Endothelial cell of umbilical vein (primary cell): ENCODE measurements around the gene RASA4. TPM values are rescaled to one million over a fixed set of nuclear protein-coding genes. Genes with fewer than 3 reads are reported as not detected.
A peak's percentile ranks its signal among the peaks of the same experiment; 100 is the strongest.
"Not testable (repeated sequence)": the region's sequence is repeated elsewhere in the genome, so short reads cannot be mapped to it uniquely, and the experiment has no call there.

Experiments
- Bru-seq: library from RNA; stranded (reverse); fragments of 400-500 nt; gene quantifications from one replicate; lab custom pipeline; 2021; lab: Mats Ljungman, UMichigan
- BruChase-seq, 2 experiments: library from RNA; stranded (reverse); fragments of 400-500 nt; gene quantifications; one replicate each; lab custom pipeline; 2021; lab: Mats Ljungman, UMichigan
- BruUV-seq: library from RNA; stranded (reverse); fragments of 400-500 nt; replicated peaks from 2 replicates; lab custom pipeline; 2021; lab: Mats Ljungman, UMichigan
- CTCF ChIA-PET: fragments of 300-600, 350-600 bp; sonication (Branson Sonifier 250); formaldehyde crosslinking; loops from one replicate; lab custom pipeline; 2021; ENCODE audit warnings: antibody characterized with exemption, inconsistent platforms; lab: Charles Lee
- POLR2A ChIA-PET: fragments of 300-600, 350-600 bp; sonication (Branson Sonifier 250); formaldehyde crosslinking; loops from one replicate; lab custom pipeline; 2021; ENCODE audit warnings: antibody characterized with exemption, inconsistent platforms; lab: Charles Lee
- DNase-seq: peaks from one replicate; pipeline ENCODE4 v3.0.0-alpha.2; 2011; ENCODE audit warnings: low read depth, low spot score
- FAIRE-seq: peaks from 2 replicates; lab custom pipeline; 2011; peaks lifted over from hg19 to GRCh38; lab: Jason Lieb, UNC
- H2AFZ ChIP-seq: 2 replicates; pipeline ENCODE4 v1.6.0; 2012; ENCODE audit warnings: low read depth, low read length, control low read depth, inconsistent platforms
- H3K27ac ChIP-seq: 2 replicates; pipeline ENCODE4 v1.5.1; 2011; ENCODE audit warnings: low read depth, mild to moderate bottlenecking, control low read depth, low read length, moderate library complexity; ENCODE audit not compliant: insufficient read depth
- H3K27me3 ChIP-seq, 2 experiments: 2 replicates each; pipeline versions ENCODE4 v1.6.0 to v1.6.1; 2011; ENCODE audit warnings: low read length in 2 of 2, mixed read lengths in 1 of 2; ENCODE audit not compliant: control insufficient read depth in 2 of 2, insufficient read depth in 2 of 2
- H3K36me3 ChIP-seq, 2 experiments: 2 replicates in 1 of 2; 3 replicates in 1 of 2; pipeline ENCODE4 v1.5.1; 2011; ENCODE audit warnings: low read length in 2 of 2, mild to moderate bottlenecking in 1 of 2, moderate library complexity in 1 of 2; ENCODE audit not compliant: control insufficient read depth in 2 of 2, insufficient read depth in 2 of 2; ENCODE audit errors: extremely low read depth in 1 of 2
- H3K4me1 ChIP-seq: 3 replicates; pipeline ENCODE4 v1.5.1; 2011; ENCODE audit warnings: mild to moderate bottlenecking, low read length; ENCODE audit not compliant: control insufficient read depth, insufficient read depth; ENCODE audit errors: extremely low read depth
- H3K4me2 ChIP-seq: 2 replicates; pipeline ENCODE4 v1.6.1; 2011; ENCODE audit warnings: low read length, control low read depth, mixed read lengths; ENCODE audit not compliant: insufficient read depth
- H3K4me3 ChIP-seq, 3 experiments: fragments of 200-600 bp in 1 of 3; sonication (generic), shearing (Covaris generic) in 1 of 3; replicated peaks in 1 of 3; 2 replicates each; pipeline ENCODE4 v1.5.1; 2011 to 2016; ENCODE audit warnings: control low read depth in 3 of 3, low read length in 3 of 3, mild to moderate bottlenecking in 2 of 3, inconsistent platforms in 1 of 3, low read depth in 1 of 3, moderate library complexity in 1 of 3; ENCODE audit not compliant: insufficient read depth in 1 of 3
- H3K79me2 ChIP-seq: 2 replicates; pipeline ENCODE4 v1.6.0; 2012; ENCODE audit warnings: low read length, inconsistent platforms; ENCODE audit not compliant: control insufficient read depth, insufficient read depth
- H3K9ac ChIP-seq: replicated peaks from 2 replicates; pipeline ENCODE3; 2011; ENCODE audit warnings: low read length, control low read depth; ENCODE audit not compliant: insufficient read depth; ENCODE audit errors: extremely low read depth
- H3K9me1 ChIP-seq: replicated peaks from 3 replicates; pipeline ENCODE4 v1.6.0; 2011; ENCODE audit warnings: mild to moderate bottlenecking, low read length; ENCODE audit not compliant: control insufficient read depth, insufficient read depth; ENCODE audit errors: extremely low read depth
- H3K9me3 ChIP-seq: replicated peaks from 2 replicates; pipeline ENCODE4 v1.5.1; 2012; ENCODE audit warnings: low read length, inconsistent platforms; ENCODE audit not compliant: control insufficient read depth, insufficient read depth
- H4K20me1 ChIP-seq: replicated peaks from 2 replicates; pipeline ENCODE3; 2011; ENCODE audit warnings: mild to moderate bottlenecking, low read length; ENCODE audit not compliant: control insufficient read depth, insufficient read depth; ENCODE audit errors: extremely low read depth
- dilution Hi-C: fragments of 300-500 bp; cut with MboI; formaldehyde crosslinking; loops from one replicate; pipeline ENCODE4 v1.15.0; 2019; ENCODE audit warnings: low sequenced_read_pairs; ENCODE audit not compliant: extremely low pct_ligation_motif_present
- intact Hi-C: fragments of 100-400 bp; cut with micrococcal nuclease; formaldehyde crosslinking; loops from one replicate; pipeline ENCODE4 v1.10.0; 2022
- long read RNA-seq: library from polyadenylated mRNA; stranded (forward); transcript quantifications from one replicate; pipeline ENCODE4 v2.0.0, GENCODE V29; 2021
- polyA minus RNA-seq, 3 experiments: library from RNA; depleted of rRNA, polyadenylated mRNA; stranded (reverse); fragments of >200 nt; gene quantifications; 1 replicate in 1 of 3; 2 replicates in 2 of 3; pipeline ENCODE4 v1.2.3, GENCODE V29; 2011
- polyA plus RNA-seq, 4 experiments: library from polyadenylated mRNA; depleted of rRNA in 3 of 4; stranded (reverse) in 3 of 4; unstranded in 1 of 4; fragments of >200 nt; gene quantifications; 2 replicates each; pipeline versions ENCODE4 v1.2.1 to v1.2.3, GENCODE V29; 2011 to 2012; ENCODE audit warnings: missing spikeins in 1 of 4
- total RNA-seq: library from RNA; stranded (reverse); gene quantifications from 2 replicates; pipeline ENCODE4 v1.2.3, GENCODE V29; 2021

The RASA4 gene
- total RNA-seq (20.1 and 20.2 TPM in 2 replicates), polyA plus RNA-seq (11.6 and 13.3 TPM in 2 replicates), polyA minus RNA-seq (14.8 and 20.2 TPM in 2 replicates), Bru-seq, nascent RNA (percentile 30 among the genes with signal in this experiment), BruChase-seq, experiment 1, labeled RNA remaining after a 6-hour chase (percentile 53 among the genes with signal in this experiment), BruChase-seq, experiment 2, labeled RNA remaining after a 2-hour chase (percentile 36 among the genes with signal in this experiment)
- 4.6 and 8.7 TPM in 2 replicates for polyA plus RNA-seq (2011; cell fraction: cytosol; rRNA removed)
- 28.0 and 40.5 TPM in 2 replicates for polyA plus RNA-seq (2011; cell fraction: nucleus; rRNA removed)
- 6.2 and 17.4 TPM in 2 replicates for polyA plus RNA-seq (2012)
- polyA minus RNA-seq (2011; cell fraction: cytosol; rRNA and poly(A)+ RNA removed): 8.4 TPM
- 17.7 and 36.5 TPM in 2 replicates for polyA minus RNA-seq (2011; cell fraction: nucleus; rRNA and poly(A)+ RNA removed)
- long read RNA-seq, partial matches to known transcripts: 5 of 8 reads
- long read RNA-seq, other reads (novel, unspliced or antisense): 3 of 8 reads

- dilution Hi-C loops, H3K27ac ChIP-seq, intact Hi-C loops, POLR2A ChIA-PET, BruUV-seq, H4K20me1 ChIP-seq, CTCF ChIA-PET, DNase-seq, H3K9ac ChIP-seq, H3K36me3 ChIP-seq, H3K4me2 ChIP-seq, H3K9me1 ChIP-seq, H3K79me2 ChIP-seq, H3K4me1 ChIP-seq, H3K27me3 ChIP-seq, H3K9me3 ChIP-seq, H2AFZ ChIP-seq: not testable (repeated sequence)
- peak within 1 kb of the TSS in 1 of 3 experiments; percentile 37 for H3K4me3 ChIP-seq
- FAIRE-seq: peak; percentile 77
These were observed at the start of gene RASA4 for GRCh38 chr7:102616507-102617125. Gene RASA4 (minus strand): TSS chr7:102616756. CDS start chr7:102616689, 67 bp downstream.

- H3K4me1 ChIP-seq, dilution Hi-C loops, intact Hi-C loops, H3K4me2 ChIP-seq, H3K9me1 ChIP-seq, POLR2A ChIA-PET, H3K9me3 ChIP-seq, H3K27me3 ChIP-seq, CTCF ChIA-PET, H4K20me1 ChIP-seq, H3K4me3 ChIP-seq, H3K36me3 ChIP-seq, H3K79me2 ChIP-seq, DNase-seq, BruUV-seq, H2AFZ ChIP-seq, H3K9ac ChIP-seq, H3K27ac ChIP-seq, FAIRE-seq: not testable (repeated sequence)
These were observed 48.2 kb upstream of the RASA4 start for GRCh38 chr7:102664765-102665164.

- dilution Hi-C loops, intact Hi-C loops, H4K20me1 ChIP-seq, CTCF ChIA-PET, H3K9me3 ChIP-seq, H3K4me2 ChIP-seq, FAIRE-seq, H3K79me2 ChIP-seq, POLR2A ChIA-PET, H3K27ac ChIP-seq, H3K9me1 ChIP-seq, H3K4me3 ChIP-seq, DNase-seq, H3K36me3 ChIP-seq, H3K9ac ChIP-seq, H3K4me1 ChIP-seq, H3K27me3 ChIP-seq, BruUV-seq, H2AFZ ChIP-seq: not testable (repeated sequence)
These were observed 33.4 kb upstream of the RASA4 start, which contains the start of gene SPDYE2B for GRCh38 chr7:102649924-102650323. Gene SPDYE2B (plus strand): TSS chr7:102650319. CDS start chr7:102652349, 2,030 bp downstream.

- H3K9ac ChIP-seq, H3K79me2 ChIP-seq, dilution Hi-C loops, POLR2A ChIA-PET, H4K20me1 ChIP-seq, intact Hi-C loops, H3K9me1 ChIP-seq, CTCF ChIA-PET, DNase-seq, FAIRE-seq, H2AFZ ChIP-seq, H3K27ac ChIP-seq, BruUV-seq, H3K9me3 ChIP-seq, H3K4me1 ChIP-seq, H3K36me3 ChIP-seq, H3K4me3 ChIP-seq, H3K4me2 ChIP-seq, H3K27me3 ChIP-seq: not testable (repeated sequence)
These were observed 31.3 kb upstream of the RASA4 start for GRCh38 chr7:102647813-102648212.
